ENCODE data around the gene PPP2R1B. TPM values are rescaled to one million over a fixed set of nuclear protein-coding genes. Genes with fewer than 3 reads are reported as not detected.
"Not testable (repeated sequence)": the region's sequence is repeated elsewhere in the genome, so short reads cannot be mapped to it uniquely, and the experiment has no call there.

PPP2R1B gene
- total RNA-seq, 1 experiment from 2014 or later = 29.7 TPM

DNA sequence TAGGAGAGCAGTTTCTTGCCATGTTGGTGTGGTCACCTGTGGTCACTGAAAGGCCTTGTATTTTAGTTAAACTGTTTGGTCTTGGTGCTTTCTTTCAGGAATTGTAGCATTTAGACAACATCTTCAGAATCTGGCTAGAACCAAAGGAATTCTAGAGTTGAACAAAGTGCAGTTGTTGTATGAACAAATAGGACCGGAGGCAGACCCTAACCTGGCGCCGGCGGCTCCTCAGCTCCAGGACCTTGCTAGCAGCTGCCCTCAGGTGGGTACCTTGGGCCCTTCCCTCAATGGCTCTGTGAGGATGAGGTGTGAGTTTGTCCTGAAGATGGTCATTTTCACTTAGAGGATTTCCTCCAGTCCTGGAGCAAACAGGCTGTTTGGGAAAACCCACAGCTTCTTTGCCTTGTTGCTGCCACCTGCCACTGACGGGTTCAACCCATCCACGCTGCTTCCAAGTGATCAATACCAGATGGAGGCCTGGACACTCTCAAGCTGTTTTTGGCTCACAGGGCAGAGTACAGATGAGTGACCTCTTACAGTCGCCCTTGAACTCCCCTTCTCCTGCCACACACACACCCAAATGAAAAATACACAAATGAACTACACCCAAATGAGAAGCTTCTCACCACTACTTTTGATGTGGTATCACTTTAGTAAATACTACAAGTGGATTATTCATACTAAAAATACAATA, 45.2 kb downstream of the PPP2R1B start:
- no peaks in the 10 kb centered on the region for H3K9me3 ChIP-seq (replicated peaks)
- no peaks in the 10 kb centered on the region for H3K27me3 ChIP-seq (replicated peaks)
- peaks cover 35% of the 10 kb centered on the region for H3K36me3 ChIP-seq
- H3K4me3 ChIP-seq = no peak overlapping the region
- no peak for DNase-seq (ENCODE audit: low read depth in 1 of 2, low spot score in 2 of 2)
- H3K4me1 ChIP-seq (replicated peaks) = peaks cover 21% of the 10 kb centered on the region
- H3K27ac ChIP-seq = no peak overlapping the region

DNA sequence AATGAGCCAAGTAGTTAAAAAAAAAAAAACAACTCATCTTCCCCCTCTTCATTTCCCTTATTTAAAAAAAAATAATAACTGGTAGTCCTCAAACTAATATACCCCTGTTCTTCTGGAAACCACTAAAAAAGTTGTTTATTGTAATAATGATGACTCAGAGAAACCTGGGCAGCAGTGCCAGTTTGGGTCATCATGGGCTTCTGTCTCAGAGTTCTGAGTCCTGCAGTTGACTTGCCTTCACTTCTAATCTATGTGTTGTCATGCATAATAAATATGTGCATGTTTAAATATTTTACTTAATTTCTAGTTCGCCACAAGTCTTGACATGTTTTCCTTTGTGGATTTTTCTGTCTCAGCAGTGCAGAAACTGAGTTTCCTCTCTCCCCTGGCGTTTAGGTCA, 46.8 kb downstream of the PPP2R1B start:
- H3K4me1 ChIP-seq (replicated peaks) = peaks cover 21% of the 10 kb centered on the region
- no peak for DNase-seq (ENCODE audit: low read depth in 1 of 2, low spot score in 2 of 2)
- no peaks in the 10 kb centered on the region for H3K9me3 ChIP-seq (replicated peaks)
- no peak overlapping the region for H3K4me3 ChIP-seq
- no peaks in the 10 kb centered on the region for H3K27me3 ChIP-seq (replicated peaks)
- no peak overlapping the region for H3K27ac ChIP-seq
- peaks cover 35% of the 10 kb centered on the region for H3K36me3 ChIP-seq

DNA sequence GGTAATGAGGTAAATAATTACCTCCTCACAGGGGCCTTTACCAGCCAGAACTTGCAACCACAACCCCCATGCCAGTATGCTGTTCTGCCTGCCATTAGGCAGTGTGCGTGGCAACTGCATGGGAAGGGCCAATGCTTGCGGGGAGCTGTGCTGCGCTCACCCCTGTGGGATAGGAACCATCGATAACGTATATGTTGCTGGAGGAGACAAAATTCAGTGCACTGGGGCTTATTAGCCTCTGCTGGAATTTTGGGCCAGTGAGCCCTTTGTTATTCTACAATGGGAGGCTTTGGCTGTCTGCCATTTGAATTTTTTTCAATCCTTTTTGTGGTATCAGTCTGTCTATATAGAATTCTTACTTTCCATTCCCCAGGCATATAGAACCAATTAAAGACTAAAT, 47.3 kb downstream of the PPP2R1B start:
- peaks cover 21% of the 10 kb centered on the region for H3K4me1 ChIP-seq (replicated peaks)
- no peaks in the 10 kb centered on the region for H3K9me3 ChIP-seq (replicated peaks)
- H3K27ac ChIP-seq = peak overlapping the region; percentile 40; the same call in 1 of the 2 replicates
- DNase-seq (ENCODE audit: low read depth in 1 of 2, low spot score in 2 of 2) = peak in 1 of 2 experiments; percentile 21
- H3K27me3 ChIP-seq (replicated peaks) = no peaks in the 10 kb centered on the region
- no peak overlapping the region for H3K4me3 ChIP-seq
- H3K36me3 ChIP-seq = peaks cover 30% of the 10 kb centered on the region

DNA sequence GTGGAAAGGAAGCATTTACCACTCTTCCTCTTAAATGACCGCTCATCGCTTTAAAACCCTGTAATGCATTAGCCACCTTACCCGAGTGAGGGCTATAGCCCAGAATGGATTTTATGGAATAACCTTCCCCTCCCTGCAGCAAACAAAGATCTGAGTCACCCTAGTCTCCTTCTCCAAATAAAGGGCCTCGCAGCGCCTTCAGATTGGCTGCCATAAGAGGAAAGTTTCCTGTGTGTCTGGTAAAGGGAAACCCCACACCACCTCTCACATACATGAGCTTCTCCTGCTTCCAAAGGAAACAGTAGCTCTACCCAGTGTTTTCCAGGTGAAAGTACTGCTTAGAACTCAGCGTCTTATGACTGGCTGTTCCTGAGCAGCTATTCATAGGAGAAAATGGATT, 47.8 kb downstream of the PPP2R1B start:
- H3K36me3 ChIP-seq = peaks cover 29% of the 10 kb centered on the region
- H3K9me3 ChIP-seq (replicated peaks) = no peaks in the 10 kb centered on the region
- peak; percentile 59 to 61 for DNase-seq (ENCODE audit: low read depth in 1 of 2, low spot score in 2 of 2)
- H3K4me1 ChIP-seq (replicated peaks) = peaks cover 21% of the 10 kb centered on the region
- H3K27ac ChIP-seq = peak overlapping the region; percentile 40; the same call in 1 of the 2 replicates
- no peak overlapping the region for H3K4me3 ChIP-seq
- H3K27me3 ChIP-seq (replicated peaks) = no peaks in the 10 kb centered on the region

DNA sequence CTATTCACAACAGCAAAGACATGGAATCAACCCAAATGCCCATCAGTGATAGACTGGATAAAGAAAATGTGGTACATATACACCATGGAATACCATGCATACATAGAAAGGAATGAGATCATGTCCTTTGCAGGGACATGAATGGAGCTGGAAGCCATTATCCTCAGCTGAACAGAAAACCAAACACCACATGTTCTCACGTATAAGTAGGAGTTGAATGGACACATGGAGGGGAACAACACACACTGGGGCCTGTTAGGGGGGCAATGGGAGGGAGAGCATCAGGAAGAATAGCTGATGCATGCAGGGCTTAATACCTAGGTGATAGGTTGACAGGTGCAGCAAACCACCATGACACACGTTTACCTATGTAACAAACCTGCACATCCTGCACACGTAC, 48.5 kb downstream of the PPP2R1B start:
- H3K9me3 ChIP-seq (replicated peaks); H3K27ac ChIP-seq; H3K4me3 ChIP-seq; DNase-seq (ENCODE audit: low read depth in 1 of 2, low spot score in 2 of 2); H3K27me3 ChIP-seq (replicated peaks): not testable (repeated sequence)
- H3K4me1 ChIP-seq (replicated peaks) = peaks cover 21% of the 10 kb centered on the region
- H3K36me3 ChIP-seq = peaks cover 21% of the 10 kb centered on the region

DNA sequence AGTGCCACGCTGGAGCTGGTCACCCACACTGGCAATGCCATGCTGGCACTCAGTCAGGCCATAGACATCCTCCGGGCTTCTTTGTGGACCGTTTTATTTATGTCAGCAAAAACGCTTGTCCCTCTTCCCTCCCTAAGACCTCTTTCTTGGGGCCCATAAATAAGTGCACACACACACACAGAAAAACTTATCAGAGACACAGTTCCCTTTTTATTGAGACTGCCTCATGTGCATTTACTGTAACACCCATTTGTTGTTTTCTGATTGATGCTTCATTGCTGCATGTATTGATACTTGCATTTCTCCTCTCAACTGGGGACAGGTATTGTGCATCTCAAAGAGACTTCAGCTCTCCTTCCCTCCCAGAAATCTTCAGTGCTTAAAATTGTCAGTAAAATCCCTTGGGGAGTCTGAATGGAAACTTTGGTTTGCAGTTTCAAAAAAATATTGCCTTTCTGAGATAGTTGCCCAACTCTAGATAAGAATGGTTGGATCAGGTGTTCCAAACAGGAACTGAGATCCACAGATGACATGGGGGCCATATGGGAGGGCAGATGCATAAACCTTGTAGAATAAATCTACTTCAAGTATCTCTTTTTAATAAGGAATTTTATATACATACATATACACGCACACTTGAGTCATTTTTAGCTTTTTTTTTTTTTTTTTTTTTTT, 50.9 kb downstream of the PPP2R1B start:
- Histone ChIP-seq H3K27me3 (replicated peaks) (no peaks in the 10 kb centered on the region), H3K36me3 (peaks cover 4% of the 10 kb centered on the region), H3K9me3 (replicated peaks) (no peaks in the 10 kb centered on the region), H3K27ac (no peak overlapping the region), H3K4me3 (no peak overlapping the region), H3K4me1 (replicated peaks) (peaks cover 21% of the 10 kb centered on the region)
- DNase-seq (ENCODE audit: low read depth in 1 of 2, low spot score in 2 of 2) = no peak

DNA sequence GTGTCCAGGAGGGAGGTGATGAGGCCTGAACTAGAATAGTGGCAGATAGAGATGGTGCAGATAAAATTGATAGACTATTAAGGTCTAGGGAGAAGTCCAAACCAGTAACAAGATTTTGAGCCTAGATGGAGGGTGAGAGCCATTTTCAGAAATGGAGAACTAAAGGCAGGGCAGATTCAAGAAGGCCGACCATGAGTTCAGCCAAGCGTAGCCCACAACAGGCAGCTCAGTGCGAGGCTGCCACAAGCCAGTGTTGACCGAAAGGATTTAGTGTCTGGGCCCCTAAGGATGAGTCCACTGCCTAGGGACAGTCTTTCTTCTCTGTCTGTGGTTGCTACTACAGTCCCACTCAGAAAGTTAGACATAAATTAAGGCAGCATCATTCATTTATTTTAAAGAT, 51.7 kb downstream of the PPP2R1B start:
- Histone ChIP-seq H3K4me1 (replicated peaks) (peaks cover 19% of the 10 kb centered on the region), H3K27ac (no peak overlapping the region), H3K27me3 (replicated peaks) (no peaks in the 10 kb centered on the region), H3K4me3 (no peak overlapping the region), H3K36me3 (no peaks in the 10 kb centered on the region), H3K9me3 (replicated peaks) (no peaks in the 10 kb centered on the region)
- DNase-seq (ENCODE audit: low read depth in 1 of 2, low spot score in 2 of 2) = no peak

DNA sequence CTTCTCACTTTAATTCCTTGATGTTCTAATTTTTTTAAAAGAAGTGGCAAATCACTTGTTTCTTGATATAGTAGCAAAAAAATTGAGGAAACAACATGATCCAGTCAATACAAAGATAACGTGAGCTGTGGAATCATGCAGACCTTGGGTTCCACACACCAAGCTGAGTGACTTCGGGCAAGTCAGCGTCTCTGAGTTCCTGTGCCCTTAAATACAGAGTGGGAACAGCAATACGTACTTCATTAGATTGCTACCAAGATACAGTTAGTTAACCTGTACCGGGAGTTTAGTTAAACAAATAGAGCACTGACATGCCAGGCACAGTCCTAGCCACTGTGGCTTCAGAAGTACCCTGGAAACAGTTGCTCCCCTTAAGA, 58.5 kb downstream of the PPP2R1B start:
- Histone ChIP-seq H3K9me3 (replicated peaks) (no peaks in the 10 kb centered on the region), H3K27me3 (replicated peaks) (no peaks in the 10 kb centered on the region), H3K36me3 (peaks cover 10% of the 10 kb centered on the region), H3K27ac (no peak overlapping the region), H3K4me1 (replicated peaks) (no peaks in the 10 kb centered on the region), H3K4me3 (no peak overlapping the region)
- no peak for DNase-seq (ENCODE audit: low read depth in 1 of 2, low spot score in 2 of 2)

DNA sequence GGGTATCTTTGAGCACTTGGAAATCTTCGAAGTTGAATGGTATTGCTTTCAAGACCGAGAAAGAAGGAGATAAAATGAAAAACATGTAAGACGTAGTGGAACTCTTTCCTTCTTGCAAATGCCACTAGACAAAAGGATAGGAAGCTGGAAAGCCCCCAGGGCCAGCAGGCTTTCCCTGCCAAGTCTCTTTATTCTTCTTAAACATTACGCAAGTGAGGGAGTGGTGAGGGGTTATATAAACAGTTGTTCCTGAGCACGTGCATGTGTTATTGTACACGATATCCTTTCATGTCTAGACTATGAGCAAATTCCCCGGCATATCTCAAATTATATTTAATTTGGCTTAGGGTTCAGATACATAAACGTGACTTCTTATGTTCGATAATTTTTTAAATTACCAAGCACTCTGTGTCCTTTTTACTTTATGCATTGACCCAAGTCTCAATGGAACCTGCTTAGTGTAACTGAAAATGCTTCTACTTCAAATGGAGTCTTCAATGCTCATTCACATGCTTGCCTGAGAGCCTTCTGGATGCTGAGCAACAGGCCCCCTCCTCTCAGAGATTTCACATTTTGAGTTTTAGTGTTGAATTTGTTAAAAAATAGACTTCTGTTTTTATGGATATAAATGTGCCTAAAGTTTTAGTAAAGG, 59.0 kb downstream of the PPP2R1B start:
- no peak overlapping the region for H3K4me3 ChIP-seq
- peak in 1 of 2 experiments; percentile 10 for DNase-seq (ENCODE audit: low read depth in 1 of 2, low spot score in 2 of 2)
- no peaks in the 10 kb centered on the region for H3K4me1 ChIP-seq (replicated peaks)
- H3K36me3 ChIP-seq = peaks cover 10% of the 10 kb centered on the region
- H3K27me3 ChIP-seq (replicated peaks) = no peaks in the 10 kb centered on the region
- no peak overlapping the region for H3K27ac ChIP-seq
- H3K9me3 ChIP-seq (replicated peaks) = no peaks in the 10 kb centered on the region

DNA sequence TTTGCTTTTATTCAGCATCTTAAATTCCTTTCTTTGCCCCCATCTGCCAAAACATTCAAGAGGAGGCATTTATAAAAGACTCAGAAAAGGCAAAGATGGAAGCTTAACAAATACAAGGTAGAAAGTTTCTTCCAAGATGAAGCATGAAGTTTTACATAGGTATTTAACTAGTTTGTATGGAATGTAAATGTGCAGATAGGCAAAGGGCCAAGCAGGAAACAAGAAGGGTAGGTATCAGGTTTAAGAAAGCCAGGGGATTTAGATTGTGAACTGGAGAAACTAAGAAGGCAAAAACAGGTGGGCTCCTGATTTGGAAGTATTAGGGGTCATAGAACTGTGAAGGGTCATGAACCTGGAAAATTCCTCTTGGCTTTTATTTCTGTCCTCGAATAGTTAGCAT, 62.6 kb downstream of the PPP2R1B start:
- no peaks in the 10 kb centered on the region for H3K9me3 ChIP-seq (replicated peaks)
- no peak overlapping the region for H3K4me3 ChIP-seq
- no peak overlapping the region for H3K27ac ChIP-seq
- peaks cover 10% of the 10 kb centered on the region for H3K36me3 ChIP-seq
- no peak for DNase-seq (ENCODE audit: low read depth in 1 of 2, low spot score in 2 of 2)
- H3K4me1 ChIP-seq (replicated peaks) = no peaks in the 10 kb centered on the region
- H3K27me3 ChIP-seq (replicated peaks) = no peaks in the 10 kb centered on the region

DNA sequence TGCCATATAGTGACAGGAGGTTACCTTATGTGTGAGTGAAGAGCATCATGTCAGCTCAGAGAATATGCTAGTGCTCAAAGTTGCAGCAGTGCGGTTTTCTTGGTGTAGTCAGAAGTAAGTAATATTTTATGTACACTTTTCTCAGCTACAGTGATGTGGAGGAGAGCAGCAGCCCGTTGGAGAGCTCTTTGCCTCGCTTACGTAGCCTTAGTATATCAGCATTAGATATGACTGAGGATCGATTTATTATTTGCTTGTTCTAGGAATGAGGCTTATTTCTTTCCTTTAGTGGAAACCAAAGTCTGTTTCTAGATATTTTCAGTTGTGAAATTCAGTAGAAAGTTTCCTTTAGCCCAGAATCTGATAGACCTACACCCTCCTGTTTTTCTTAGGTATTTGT, 63.6 kb downstream of the PPP2R1B start:
- Histone ChIP-seq H3K4me3 (no peak overlapping the region), H3K36me3 (peaks cover 10% of the 10 kb centered on the region), H3K4me1 (replicated peaks) (no peaks in the 10 kb centered on the region), H3K27me3 (replicated peaks) (no peaks in the 10 kb centered on the region), H3K27ac (no peak overlapping the region), H3K9me3 (replicated peaks) (no peaks in the 10 kb centered on the region)
- DNase-seq (ENCODE audit: low read depth in 1 of 2, low spot score in 2 of 2) = no peak

DNA sequence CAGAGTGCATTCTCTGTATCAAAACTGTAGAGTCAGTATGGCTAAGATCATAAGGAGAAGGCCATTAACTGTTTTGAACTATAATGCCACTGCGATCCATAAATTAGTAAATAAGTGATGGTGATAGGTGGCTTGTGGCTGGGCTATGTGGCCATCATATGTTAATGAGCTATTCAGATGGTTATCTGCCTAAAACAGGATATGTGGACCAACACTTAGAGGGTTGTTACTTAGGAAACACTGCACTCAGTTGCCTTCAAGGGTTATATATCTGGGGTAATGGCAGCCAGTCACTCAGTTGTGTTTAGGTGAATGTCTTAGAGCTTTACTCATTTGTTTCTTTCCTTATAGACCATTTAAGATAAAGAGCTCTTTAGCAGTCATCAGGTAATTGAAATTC, 66.0 kb downstream of the PPP2R1B start:
- Histone ChIP-seq H3K4me1 (replicated peaks) (peaks cover 9% of the 10 kb centered on the region), H3K9me3 (replicated peaks) (no peaks in the 10 kb centered on the region), H3K36me3 (no peaks in the 10 kb centered on the region; the same call in 1 of the 2 replicates), H3K27ac (no peak overlapping the region), H3K4me3 (no peak overlapping the region), H3K27me3 (replicated peaks) (no peaks in the 10 kb centered on the region)
- DNase-seq (ENCODE audit: low read depth in 1 of 2, low spot score in 2 of 2) = no peak

DNA sequence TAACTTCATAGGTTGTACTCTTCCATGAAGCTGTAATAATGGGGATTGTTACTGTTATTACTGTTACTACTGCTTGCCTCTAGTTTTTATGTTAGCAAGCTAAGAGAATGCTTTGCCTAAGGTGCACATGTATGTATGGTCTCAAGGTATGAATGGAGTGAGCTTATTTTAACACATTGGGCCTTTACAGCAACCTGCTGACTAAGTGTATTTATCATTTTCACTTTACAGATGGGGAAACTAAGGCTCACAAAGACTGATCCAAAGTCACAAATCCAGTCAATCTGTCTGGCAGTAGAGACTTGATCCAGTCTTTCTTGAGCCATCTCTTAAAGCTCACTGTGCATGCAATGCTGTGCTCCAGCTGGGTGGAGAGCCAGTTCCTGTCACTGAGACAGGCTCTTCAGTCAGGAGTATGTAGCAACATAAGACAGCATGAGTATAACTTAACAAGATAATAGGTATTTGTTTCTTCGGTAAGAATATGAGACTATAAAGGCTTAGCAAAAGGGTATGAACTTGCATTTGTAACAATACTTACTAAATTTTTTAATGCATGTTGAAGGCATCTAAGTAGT, 66.5 kb downstream of the PPP2R1B start:
- Histone ChIP-seq H3K4me1 (replicated peaks) (peaks cover 14% of the 10 kb centered on the region), H3K9me3 (replicated peaks) (no peaks in the 10 kb centered on the region), H3K27me3 (replicated peaks) (no peaks in the 10 kb centered on the region), H3K36me3 (no peaks in the 10 kb centered on the region; the same call in 1 of the 2 replicates), H3K27ac (no peak overlapping the region), H3K4me3 (no peak overlapping the region)
- DNase-seq (ENCODE audit: low read depth in 1 of 2, low spot score in 2 of 2) = no peak
